Measurements from ENCODE around the gene ATG2A.
A peak's percentile ranks its signal among the peaks of the same experiment; 100 is the strongest.
"Not testable (repeated sequence)": the region's sequence is repeated elsewhere in the genome, so short reads cannot be mapped to it uniquely, and the experiment has no call there.

ATG2A gene

GRCh38 chr11:64854534-64855502 is 62.2 kb downstream of the ATG2A start:
- peak; percentile 75 for DNase-seq (ENCODE audit: low spot score)

GRCh38 chr11:64854157-64854533 is 62.9 kb downstream of the ATG2A start:
- no peak for DNase-seq (ENCODE audit: low spot score)

DNA sequence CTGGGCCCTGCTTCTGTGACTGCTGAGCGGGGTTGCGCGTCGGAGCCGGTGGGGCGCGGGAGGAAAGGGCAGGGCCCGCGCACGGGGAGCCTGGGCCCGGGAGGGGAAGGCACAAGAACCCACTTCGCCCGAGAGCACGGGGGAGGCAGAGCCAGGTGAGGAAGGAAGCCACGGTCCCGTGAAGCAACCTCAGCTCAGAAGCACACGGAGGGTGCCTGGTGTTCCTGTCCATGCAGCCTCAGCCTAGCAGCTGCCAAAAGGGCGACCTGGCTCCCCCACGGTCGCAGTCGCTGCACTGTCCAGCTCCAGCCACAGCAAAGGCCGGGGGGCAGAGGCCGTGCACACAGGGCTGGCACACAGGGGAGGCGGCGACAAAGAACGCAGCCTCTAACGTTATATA is 63.3 kb downstream of the ATG2A start:
- DNase-seq (ENCODE audit: low spot score) = no peak

DNA sequence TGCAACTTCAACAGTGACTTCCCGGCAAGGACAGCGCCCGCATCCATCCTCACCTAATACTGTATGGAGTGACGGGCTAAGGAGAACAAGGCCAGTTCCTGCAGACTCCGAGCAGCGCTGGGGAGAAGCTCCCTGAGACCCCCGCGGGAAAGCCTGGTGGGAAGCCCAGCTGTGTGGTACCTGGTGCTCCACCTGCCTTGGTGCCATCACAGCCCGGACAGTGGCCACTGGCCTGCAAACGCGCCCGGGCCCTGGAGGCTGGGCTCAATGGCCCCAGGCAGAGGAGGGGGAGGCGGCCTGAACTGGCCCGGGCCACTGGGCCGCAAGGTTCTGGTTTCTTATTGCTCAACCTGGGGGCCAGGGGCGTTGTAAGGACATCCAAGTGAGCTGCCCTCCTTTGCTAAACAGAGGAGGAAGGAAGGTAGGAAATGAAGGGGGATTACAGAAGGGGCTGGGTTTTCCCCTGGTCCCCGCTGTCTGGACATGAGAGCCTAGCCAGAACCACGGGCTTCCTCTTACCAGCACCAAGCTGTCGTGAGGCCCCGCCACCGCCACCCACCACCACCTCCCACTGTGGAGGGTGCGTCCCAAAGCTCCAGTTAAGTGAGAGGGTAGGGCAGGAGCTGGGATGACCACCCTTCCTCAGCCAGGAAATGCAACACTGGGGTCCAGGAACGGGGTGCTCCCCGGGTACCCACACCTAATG is 64.1 kb downstream of the ATG2A start:
- DNase-seq (ENCODE audit: low spot score) = no peak

DNA sequence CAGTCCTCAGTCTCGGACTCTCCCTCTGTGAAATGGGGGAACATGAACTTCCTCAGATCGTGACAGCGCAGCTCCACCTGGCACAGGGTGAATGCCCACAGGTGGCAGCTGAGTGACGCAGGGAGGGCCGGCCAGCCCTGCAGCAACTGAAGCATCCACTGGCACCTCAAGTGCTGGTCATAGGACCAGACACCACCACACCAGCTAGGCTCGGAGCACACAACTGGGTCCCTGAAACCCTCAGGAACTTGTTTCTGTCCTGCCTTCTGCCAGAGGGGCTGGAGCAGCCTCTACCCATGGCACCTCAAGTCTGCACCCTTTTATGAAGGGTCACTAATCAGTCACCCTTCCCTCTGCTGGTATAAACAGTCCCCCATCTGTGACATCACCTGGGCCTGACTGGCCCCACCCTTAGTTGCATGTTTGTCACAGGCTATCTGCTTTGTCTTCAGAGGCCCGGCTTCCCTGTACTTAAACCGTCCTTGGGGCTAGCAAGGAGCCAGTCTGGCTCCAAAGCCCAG is 65.1 kb downstream of the ATG2A start:
- no peak for DNase-seq (ENCODE audit: low spot score)

- no peak for DNase-seq (ENCODE audit: low spot score)
These were observed 65.9 kb downstream of the ATG2A start for GRCh38 chr11:64850979-64851567.

DNA sequence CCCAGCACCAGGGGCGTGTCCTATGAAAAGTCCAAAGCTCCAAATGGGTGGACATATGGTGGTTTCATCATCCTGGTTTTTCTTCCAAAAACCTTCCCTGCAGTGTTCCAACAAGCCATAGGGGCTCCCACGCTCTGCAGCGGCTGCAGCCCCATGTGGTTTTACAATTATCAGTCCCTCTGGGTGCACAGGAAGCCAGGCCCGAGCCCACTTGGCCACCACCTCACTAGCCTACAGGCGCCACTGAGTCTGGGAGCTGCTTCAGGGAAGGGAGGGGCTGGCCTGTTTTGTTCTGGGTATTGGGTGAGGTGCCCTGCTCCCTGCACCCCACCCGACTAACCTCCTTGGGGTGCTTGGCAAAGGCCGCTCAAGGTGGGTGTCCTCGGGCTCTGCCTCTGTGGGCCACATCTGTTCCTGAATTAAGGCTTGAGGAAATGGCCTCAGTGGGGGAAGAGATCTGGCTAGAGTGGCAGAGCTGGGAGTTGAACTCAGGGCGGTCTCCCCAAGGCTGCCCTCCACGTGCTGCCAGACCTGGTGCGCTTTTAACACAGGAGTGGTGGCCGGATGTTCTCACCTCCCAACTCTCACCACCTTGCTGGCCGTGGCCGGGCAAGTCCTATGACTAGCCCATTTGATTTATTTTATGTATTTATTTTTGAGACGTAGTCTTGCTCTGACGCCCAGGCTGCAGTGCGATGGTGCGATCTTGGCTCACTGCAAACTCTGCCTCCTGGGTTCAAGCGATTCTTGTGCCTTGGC is 67.2 kb downstream of the ATG2A start:
- DNase-seq (ENCODE audit: low spot score) = no peak

DNA sequence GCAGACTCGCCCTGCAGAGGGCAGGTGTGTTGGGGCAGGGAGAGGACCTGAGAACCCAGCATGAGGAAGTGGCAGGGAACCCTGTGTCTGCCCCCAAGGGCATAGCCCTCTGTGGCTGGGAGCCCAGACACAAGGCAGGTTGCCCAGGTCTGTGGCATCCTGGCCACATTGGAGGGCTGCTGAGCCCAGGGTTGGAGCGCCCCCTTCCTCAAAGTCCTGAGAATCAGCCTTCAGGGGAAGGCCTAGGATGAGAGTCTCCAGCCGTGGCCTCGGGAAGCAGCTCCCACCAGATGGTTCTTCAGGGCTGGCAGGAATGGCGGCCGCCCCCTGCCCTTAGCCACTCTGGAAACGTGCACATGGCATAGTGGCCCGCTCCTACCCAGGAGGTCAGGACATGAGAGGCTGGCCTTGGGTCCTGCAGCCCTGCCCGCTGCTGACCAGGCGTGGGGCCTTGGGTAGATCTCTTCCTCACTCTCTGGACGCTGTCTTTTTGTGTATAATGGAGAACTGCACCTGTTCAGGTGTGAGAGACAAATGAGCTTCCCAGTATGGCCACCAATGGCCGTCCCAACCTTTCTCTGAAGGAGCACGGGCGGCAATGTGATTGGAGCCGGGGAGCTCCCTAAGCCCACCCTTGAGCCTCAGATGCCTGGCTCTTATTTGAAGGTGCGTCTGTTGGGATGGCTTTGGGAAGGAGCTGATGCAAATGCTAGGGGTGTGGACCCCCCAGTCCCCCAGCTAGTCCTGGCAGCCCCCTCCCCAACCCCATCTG is 68.0 kb downstream of the ATG2A start:
- no peak for DNase-seq (ENCODE audit: low spot score)

- no peak for DNase-seq (ENCODE audit: low spot score)
These were observed 68.7 kb downstream of the ATG2A start for GRCh38 chr11:64848214-64848825.

DNA sequence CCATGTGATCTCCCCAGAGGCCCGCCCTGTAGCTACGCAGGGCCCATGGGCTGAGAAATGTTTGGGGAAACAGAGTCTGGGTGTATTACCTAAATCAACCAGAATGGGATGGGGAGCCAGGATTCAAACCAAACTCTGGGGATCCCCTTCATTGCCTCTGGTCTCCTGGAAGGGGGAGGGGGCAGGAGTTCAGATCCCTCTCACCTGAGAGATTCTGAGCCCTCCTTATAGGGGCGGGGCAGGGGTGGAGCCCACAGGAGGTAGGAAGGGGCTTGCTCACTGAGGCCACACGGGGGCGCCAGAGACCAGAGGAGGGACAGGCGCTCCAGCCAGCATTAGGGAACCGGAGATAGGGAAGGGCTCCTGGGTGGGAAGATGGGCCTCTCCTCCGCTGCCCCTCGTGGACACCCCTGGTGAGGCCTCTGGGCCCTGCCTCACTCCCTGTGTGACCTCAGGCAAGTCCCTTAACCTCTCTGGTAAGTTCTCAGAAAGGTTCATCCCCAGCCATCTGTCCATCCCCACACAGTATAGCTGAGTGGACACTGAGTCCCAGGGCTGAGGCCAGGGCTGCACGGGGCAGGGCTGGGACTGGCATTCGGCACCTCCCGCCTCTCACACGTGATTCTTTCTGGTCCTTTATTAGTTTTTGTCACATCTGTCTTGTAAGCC is 69.9 kb downstream of the ATG2A start:
- peak; percentile 98 for DNase-seq (ENCODE audit: low spot score)

DNA sequence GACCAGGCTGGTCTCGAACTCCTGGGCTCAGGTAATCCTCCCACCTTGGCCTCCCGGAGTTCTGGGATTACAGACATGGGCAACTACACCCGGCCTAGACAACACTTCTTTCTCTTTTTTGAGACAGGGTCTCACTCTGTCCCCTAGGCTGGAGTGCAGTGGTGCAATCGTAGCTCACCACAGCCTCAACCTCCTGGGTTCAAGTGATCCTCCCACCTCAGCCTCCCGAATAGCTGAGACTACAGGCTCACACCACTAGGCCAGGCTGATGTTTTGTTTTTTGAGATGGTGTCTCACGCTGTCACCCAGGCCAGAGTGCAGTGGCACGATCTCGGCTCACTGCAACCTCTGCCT is 71.3 kb downstream of the ATG2A start:
- DNase-seq (ENCODE audit: low spot score) = not testable (repeated sequence)

- no peak for DNase-seq (ENCODE audit: low spot score)
These were observed 71.8 kb downstream of the ATG2A start for GRCh38 chr11:64845129-64845775.
